NOMO-1 treated with DMSO at 0.1 percent for 48 hours (cell line): Measurements from ENCODE around the gene FNDC11.
"Not testable (repeated sequence)": the region's sequence is repeated elsewhere in the genome, so short reads cannot be mapped to it uniquely, and the experiment has no call there.

Experiments
- DNase-seq: peaks from one replicate; lab custom pipeline; 2025; ENCODE audit not compliant: unreplicated experiment; lab: John Stamatoyannopoulos, UW

The FNDC11 gene

DNA sequence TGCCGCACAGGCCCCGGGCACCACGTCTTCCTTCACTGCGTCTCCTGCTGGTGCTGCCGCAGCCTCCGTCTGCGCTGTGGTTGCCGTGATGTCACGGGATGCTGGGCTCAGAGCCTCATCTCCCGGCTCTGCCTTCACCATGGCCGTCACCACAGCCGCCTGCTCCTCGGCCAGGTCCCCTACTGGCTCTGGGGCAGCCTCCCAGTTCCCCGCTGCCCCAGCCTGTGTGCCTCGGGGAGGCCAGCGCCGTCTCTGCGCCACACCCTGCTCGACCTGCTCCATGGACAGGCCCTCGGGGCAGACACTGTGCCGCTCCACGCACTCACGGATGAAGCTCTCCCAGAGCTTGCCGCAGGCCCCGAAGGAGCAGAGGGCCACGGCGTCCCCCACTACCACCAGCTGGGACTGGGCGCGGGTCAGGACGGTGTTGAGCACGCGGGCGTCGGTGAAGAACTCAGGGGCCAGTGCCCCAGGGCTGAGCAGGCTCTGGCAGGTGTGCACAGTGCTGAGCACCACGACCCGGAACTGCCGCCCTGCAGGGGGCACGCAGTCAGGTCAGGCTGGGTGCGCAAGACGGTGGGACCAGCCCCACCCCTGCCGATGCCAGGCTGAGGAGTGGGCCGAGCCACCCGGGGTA is 11.9 kb downstream of the FNDC11 start:
- no peak for DNase-seq

DNA sequence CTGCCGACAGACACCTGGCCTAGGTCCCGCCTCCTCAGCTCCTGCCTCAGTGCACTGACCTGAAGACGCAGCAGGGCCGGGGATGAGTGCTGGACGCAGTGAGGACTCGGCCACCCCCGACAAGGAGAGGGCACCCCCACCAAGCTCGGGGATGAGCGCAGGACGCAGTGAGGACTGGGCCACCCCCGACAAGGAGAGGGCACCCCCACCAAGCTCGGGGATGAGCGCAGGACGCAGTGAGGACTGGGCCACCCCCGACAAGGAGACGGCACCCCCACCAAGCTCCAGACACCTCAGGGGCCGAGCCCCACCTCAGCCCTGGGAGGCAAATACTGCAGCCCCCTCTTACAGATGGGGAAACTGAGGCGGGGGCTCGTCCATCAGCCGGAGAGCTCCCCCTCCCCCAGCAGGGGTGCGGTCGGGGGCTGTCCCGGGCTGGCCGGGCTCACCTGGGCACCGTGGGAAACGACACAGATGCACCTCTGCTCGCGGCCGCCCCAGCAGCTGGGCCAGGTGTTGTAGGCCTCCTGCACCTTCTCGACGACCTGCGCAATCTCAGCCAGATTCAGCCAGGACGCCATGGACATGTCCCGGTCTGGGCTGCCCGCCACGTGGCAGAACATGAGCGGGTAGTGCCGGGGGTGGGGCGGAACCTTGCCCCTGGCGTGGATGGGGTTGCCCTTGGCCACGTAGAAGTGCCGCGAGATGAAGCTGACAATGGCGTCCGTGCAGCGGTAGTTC is 12.6 kb downstream of the FNDC11 start:
- no peak for DNase-seq

DNA sequence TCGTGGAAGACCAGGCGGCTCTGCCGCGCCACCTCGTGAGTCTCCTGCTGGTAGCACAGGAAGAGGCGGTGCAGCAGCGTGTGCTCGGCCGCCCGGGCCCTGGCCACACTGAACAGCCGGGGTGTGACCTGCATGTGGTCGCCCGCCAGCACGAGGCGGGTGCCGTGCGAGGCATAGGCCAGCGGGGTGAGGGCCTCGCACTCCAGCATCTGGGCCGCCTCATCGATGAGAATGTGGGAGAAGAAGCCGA is 13.1 kb downstream of the FNDC11 start:
- DNase-seq = peak; percentile 46

DNA sequence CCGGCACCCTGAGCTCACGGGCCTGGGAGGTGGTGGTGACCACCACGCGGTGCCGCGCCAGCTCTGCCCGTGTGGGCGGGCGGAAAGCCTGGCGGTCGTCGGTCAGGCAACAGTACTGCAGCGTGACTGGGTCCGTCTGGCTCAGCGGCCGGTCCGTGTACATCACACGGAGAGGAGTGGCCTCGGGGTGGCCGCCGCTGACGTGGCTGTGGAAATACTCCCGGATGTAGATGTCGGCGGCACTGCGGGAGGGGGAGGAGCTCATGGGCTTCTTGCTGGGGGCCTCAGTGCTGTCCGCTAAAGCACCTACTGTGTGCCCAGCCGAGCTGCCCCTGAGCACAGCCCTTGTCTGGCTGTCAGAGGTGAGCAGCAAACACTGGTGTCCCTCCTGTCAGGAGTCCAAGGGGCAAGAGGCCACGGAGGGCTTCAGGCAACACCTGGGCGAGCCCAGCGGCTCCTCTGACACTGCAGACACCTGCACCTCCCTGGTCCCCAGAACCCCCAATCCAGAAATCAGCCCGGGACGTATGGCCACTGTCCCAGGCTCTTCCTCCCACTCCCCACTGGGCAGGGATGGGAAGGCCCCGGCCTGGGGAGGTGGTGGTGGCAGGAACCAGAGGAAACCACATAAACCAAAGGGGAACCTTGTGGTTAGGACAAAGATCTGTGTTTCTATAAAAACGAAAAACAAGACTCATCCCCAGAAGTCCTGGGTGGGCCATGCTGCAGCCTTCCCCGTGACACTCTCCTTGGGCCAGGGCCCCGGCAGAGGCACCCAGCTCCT is 13.6 kb downstream of the FNDC11 start:
- peak; percentile 79 for DNase-seq

DNA sequence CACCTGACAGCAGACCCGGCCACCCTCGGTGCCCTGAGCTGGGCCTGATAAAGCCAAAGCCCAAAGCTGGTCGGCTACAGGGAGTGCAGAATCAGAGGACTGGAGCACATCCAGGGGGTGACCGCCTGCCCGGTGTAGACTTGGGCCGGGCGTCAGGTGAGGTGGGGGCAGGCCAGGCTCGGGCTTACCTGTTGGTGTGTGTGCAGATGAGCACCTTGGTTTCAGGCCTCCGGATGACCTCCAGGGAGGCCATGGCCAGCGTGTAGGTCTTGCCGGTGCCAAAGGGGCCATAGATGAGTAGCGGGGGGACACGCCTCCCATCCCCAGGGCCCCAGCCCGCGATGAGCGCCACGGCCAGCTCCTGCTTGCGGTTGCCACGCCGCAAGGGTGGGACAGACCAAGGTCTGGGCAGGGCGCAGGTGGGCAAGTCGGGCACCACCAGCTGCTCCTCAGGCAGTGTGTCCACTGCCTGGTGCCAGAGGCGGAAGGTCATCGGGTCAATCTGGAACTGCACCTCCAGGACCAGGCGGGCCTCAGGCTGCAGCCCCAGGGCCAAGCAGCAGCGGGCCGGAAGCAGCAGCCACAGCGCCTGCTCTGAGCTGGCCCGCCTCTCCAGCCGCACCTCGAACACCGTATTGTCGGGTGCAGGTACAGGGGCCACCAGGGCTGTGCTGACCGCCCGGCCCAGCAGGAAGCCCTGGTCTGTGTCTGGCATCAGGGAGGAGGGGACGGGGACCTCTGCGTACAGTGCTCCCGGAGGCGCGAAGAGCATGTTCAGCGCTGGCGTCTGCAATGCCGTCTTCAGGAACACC is 14.4 kb downstream of the FNDC11 start:
- no peak for DNase-seq

DNA sequence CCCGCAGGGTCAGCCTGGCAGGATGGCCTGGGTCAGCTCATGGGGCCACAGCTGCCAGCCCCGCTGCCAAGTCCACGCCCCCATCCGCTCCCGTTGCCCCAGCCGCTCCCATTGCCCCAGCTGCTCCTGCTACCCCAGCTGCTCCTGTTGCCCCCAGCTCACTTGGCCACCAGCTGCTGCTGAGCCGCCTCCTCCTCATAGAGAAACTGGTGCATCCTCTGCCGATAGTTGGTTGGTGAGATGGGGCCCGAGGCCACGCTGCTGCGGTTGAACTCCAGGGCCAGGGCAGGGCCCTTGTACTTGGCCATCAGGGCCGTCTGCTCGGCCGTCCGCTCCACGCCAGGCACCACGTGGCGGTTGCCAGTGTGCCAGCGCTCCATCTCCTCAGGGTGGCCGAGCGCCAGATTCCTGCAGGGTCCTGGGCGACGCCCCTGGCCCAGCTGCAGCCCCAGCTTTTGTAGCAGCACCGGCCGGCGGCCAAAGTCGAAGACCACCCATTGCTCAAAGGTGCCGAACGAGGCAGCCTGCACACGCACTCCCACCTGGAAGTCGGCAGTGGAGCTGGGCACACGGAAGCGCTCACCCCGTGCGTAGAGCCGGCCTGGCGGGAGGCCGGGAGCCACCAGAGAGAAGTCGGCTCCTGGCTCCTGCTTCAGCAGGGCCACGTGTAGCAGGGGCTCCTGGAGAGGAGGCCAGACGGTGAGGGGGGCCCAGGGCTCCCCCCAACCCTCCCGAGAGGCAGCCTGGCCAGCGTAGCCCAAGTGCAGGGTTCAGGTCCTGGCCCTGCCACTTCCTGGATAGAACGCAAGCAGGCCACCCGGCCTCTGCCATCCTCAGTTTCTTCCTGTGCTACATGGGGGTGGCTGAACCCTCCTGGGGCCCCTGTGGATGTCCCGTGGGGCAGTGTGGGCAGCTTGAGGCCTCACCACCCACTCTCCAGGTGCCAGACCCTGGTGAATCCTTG is 15.3 kb downstream of the FNDC11 start:
- DNase-seq = no peak

DNA sequence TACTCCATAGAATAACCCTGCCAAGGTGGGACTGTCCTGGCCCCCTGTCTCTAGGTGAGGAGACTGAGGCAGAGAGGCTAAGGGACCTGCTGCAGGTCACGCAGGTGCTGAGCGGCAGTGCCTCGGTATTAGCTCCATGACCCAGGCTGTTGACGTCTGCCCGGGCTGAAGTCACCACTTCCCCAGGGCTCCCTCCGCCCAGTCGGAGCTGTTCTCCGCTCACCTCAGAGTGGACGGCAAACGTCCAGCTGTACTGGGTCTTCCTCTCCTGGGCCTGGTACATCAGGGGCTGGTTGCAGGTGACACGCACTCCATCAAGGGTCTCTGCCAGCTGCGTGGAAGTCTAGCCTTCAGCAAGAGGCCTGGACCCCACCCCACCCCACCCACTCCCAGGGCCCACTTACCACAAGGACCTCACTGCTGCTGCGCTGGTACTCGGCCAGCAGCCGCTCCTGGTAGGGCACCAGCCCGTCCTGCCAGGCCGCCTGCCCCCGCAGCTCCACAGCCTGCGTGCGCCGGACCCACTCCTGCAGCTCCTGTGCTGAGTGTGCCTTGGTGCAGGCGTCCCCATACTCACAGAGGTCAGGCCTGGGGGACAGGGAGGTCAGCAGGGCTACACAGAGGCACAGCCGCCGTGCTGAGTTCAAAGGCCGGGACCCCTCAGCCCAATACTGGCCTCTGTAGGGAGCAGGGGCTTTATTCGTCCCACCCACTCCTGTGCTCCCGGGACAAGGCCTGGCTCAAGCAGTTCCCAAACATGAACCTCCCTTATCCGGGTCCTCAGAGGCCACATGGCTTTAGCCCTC is 16.5 kb downstream of the FNDC11 start:
- no peak for DNase-seq

DNA sequence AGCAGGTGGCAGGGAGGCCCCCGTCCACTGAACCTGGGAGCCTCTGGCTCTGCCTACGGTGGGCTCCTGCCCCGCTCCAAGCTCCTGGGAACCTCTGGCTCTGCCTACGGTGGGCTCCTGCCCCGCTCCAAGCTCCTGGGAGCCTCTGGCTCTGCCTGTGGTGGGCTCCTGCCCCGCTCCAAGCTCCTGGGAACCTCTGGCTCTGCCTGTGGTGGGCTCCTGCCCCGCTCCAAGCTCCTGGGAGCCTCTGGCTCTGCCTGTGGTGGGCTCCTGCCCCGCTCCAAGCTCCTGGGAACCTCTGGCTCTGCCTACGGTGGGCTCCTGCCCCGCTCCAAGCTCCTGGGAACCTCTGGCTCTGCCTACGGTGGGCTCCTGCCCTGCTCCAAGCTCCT is 17.1 kb downstream of the FNDC11 start:
- DNase-seq = not testable (repeated sequence)

DNA sequence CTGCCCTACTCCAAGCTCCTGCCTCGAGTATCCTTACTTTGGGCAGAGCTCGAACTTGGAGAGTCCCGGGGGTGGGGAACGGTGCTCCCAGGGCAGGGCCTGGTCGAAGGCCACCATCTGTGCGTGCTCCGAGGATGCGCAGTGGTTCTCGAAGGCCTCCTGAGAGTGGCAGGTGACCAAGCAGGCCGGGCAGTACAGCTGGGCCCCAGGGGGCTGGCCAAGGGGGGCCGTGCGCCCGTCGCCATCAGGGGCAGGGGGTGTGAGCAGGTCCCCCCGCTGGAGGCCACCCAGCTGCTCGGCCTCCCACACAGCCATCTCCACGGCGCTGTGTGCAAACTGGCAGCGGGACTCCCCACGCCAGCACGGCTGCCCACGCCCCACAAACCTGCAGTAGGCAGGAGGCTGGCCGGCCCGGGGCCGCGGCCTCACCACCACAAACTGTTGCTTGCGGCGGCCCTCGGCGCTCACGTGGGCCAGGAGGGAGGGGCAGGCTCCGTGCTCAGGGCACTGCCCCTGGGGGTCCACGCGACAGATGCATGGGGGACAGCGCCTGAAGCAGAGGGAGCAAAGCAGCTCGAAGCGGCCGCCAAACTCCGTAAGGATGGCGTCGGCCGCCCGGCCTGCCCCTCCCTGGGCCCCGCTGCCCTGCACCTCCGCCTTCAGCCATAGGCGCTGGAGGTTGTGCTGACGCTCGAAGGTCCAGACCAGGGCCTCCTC is 18.3 kb downstream of the FNDC11 start:
- no peak for DNase-seq

DNA sequence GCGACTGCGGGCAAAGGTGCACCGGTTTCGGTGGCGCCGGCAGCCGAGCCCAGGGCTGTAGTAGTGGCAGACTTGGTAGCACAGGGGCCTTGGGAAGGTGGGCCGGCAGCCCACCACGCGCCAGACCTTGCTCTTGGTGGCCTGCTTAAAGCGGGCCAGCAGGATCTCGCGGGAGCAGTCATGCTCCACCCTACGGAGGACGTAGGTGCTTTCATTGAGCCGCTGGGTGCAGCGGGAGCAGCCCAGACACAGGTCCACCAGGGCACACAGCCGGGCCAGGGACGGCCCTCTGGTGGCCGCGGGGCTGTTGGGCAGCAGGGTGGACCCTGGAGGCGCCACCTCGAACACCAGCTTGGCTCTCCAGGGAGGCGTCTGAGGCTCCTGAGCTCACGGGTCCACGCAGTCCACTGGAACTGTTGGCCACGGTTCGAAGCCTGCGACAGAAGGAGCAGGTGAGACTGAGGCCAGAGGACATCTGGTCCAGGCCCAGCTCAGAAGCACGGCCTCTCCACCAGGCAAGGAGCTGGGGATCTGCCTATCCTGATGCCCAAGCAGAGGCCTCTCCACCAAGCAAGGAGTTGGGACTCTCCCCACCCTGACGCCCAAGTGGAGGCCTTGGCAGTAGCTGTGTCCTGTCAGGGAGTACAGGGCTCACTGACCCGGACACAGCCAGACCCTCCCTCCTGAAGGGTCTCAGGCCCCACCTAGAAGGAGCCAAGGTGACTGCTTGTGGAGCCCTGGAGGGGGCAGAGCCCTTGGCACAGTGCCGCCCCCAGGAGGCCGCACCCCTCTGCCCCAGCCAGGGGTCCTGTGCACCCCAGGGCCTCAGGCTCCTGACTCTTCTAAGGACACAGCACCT is 19.1 kb downstream of the FNDC11 start:
- DNase-seq = no peak

DNA sequence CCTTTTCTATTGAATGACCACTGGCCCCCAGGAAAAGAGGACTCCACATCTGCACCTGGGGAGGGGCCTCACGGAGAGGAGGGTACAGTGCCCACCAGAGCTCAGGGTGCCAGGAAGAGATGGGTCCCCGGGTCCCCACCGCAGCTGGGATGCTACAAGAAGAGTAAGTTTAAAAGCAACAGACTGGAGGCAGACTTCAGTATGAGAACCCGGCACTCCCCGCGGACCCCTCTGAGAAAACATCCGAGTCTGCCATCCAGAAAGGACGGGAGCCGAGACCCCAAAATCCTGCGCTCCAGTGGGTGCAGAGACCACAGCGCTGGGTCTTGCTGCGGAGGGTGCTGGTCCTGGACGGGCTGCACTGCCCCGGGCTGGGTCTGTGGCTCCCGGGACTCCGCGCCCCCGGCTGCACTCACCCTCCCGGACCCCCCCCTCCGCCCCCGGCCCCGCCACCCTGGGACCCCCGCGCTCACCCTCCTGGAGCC is 19.7 kb downstream of the FNDC11 start:
- no peak for DNase-seq

DNA sequence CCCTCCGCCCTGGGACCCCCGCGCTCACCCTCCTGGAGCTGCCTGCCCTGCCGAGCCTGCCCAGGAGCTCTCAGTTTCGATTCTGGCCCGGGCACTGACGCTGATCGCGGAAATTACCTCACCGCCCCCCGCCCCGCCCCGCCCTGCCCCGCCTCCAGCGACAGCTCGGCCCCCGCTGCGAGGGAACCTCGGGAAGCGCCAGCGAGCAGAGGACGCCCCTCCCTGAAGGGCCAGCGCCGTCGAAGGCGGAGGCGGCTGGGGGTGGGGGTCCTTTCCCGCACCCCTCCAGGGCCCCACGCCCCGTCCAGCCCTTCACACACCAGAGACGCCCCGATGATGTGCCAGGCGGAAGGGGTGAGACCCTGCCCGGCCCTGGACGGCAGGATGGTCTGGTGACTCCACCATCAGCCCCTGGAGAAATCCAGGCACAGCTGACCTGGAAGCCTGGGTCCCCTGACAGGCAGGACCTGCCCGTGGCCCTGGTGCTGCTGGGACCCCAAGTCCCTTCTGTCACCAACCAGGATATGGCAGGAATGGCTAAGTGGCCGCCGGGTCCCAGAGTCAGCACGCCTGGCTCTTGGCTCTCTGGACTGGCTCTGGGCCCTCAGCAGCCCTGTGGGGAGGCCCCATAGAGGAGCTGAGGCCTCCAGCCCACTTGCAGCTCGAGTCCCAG is 20.3 kb downstream of the FNDC11 start, which contains the start of gene HELZ2:
Gene HELZ2, minus strand, starts transcription at position 84 of the 673 bp plus-strand sequence. CDS start 1,854 bp downstream, outside the sequence.
- DNase-seq = peak; percentile 64

DNA sequence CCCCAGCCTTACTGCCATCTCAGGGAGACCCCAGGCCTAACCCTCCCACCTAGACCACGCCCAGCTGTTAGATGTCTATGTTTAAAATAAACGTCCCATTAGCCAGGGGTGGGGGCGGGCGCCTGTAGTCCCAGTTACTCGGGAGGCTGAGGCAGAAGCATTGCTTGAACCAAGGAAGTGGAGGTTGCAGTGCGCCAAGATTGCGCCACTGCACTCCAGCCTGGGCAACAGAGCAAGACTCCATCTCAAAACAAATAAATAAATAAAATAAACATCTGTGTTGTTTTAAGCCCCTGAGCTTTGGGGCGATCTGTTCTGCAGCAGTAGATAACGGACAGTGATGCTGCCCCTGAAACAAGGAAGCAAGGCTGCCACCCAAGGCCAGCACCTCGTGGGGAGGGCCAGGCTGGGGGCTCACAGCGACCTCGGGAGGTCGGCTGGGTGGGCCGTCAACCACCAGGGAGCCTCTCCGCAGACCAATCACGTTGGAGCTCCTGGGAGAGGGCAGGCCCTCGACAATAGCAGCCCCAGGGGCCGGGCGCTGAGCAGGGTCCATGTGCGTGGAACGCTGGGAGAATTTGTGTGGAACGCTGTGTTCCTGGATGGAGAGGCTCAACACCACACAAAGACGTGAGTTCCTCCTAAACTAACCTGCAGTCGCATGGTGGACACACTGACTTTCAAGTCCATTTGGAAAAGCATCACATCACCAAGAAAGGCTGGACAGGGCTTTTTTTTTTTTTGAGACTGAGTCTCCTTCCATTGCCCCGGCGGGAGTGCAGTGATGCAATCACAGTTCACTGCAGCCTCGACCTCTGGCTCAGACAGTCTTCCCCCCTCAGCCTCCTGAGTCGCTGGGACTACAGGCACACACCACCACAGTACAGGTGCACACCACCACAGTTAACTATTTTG is 21.1 kb downstream of the FNDC11 start:
- no peak for DNase-seq

DNA sequence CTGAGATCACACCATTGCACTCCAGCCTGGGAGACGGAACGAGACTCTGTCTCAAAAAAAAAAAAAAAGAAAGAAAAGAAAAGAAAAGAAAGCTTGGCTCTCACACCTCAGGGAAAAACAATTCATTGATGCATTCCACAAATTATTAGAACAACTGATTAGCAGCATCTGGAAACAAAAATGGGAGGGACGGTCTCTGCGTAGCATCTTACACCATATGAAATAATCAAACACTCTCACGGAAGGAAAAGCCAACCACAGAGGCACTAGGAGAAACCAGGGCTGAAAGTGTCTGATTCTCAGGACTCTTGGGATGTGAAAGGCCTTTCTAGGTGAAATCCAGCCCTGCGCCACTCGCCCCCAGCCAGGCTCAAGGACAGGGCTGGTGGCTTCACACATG is 22.4 kb downstream of the FNDC11 start:
- DNase-seq = no peak

DNA sequence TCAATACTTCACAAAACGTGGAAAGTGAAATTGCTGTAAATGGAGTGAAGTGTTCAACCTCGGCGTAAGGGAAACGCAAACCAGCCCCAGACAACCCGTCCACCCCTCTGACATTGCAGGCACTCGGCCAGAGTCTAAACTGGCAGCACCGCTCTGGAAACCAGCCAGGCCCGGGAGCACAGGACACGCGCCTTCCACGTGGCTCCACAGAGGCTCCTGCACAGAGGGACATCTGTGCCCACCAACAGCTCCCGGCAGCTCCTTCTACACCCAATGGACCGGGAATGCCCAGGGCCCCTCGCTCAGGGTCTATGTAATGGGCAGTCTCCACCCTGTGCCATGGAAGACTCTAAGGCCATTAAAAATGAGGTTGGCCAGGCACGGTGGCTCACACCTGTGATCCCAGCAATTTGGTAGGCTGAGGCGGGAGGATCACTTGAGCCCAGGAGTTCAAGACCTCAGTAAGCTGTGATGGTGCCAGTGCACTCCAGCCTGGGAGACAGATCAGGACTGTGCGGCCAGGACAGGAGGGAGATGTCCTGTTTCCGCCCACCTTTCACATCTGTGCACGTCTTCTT is 23.4 kb downstream of the FNDC11 start:
- DNase-seq = no peak
